Measurements from ENCODE around the gene AHNAK.
"Not testable (repeated sequence)": the region's sequence is repeated elsewhere in the genome, so short reads cannot be mapped to it uniquely, and the experiment has no call there.

The AHNAK gene

DNA sequence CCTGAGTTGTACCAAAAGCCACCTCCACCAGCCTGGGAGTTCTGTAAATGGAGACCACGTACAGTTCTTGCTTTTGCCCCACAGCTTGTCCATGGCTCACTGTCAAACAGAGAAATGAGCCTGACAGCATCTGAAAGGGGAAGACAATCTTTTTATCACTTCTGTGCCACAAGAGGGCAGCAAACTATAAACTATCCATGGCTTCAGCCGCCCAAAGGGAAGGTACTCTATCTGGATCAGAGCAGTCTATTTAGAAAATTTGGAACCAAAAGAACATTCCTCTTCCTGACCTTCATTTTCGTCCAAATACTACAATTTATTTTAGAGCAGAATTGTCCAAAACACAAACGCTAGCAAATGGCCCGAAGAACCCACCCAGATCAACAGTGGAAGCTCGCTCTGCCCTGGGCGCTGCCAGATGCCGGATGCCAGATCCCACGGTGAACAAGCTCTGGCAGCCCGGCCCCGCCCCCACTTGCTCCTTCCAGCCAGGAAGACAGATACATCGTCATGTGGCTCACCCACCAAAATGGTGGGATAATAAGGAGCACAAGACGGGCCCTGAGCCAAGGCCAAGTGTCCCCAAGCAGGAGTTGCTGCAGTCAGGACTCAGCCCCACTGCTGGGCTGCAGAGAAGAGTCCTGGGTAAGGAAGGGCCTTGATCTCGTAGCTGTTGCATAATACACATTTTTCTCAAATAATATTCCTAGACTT is 151.6 kb downstream of the AHNAK start:
- peak in 47 of 51 donors; percentile 20 to 95 (median 55) for DNase-seq

DNA sequence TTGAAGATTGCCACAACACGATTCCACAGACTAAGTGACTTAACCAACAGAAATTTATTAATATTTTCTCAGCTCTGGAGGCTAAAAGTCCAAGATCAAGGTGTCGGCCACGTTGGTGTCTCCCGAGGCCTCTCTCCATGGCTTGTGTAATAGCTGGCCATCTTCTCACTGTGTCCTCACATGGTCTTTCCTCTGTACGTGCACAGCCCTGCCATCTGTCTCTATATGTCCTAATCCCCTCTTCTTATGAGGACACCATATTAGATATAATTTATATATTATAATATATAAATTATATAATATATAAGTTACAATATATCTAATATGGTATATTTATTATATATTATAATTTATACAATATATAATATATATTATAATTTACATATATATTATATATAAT is 152.9 kb downstream of the AHNAK start:
- no peak for DNase-seq

DNA sequence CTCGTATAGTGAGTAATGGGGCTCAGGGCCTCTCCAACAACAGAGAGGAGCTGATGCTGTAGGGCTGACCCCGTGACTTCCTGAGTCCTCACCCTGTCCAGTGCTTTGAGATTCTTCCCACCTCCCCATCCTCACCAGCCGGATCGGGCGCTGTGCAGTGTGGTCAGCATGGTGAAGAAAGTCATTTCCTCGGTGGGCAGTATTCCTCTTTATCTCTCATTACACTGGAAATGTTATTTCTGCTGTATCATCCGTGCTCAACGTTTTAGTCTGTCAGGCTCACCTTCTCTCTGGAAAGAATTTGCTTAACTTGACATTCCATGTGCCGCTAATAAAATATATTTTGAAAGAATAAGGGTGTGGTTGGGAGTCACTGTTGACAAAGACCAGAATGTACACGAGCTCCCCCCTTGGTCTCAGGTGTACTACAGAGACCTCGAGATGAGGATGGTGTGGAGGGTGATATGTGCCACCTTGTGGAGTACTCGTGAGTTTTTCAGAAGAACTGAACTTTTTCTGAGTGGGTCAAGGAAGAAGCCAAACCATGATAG is 153.5 kb downstream of the AHNAK start:
- DNase-seq: no peak

DNA sequence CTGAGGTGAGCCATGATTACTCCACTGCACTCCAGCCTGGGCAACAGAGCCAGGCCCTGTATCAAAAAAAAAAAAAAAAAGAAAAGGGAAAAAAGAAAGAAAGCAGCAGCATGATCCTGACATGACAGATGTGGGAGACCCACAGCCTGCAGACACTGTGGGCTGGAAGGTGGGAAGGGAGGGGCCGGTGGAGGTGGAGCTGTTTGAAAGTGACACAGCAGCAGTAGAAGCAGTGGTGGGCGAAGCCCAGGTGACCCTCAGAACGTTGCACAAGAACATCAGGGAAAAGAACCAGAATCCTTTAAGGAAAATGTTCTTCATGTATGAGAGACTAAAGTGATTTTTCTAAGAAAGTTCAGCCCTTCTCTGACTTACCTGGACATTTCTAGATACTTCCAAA is 154.1 kb downstream of the AHNAK start:
- DNase-seq: no peak

DNA sequence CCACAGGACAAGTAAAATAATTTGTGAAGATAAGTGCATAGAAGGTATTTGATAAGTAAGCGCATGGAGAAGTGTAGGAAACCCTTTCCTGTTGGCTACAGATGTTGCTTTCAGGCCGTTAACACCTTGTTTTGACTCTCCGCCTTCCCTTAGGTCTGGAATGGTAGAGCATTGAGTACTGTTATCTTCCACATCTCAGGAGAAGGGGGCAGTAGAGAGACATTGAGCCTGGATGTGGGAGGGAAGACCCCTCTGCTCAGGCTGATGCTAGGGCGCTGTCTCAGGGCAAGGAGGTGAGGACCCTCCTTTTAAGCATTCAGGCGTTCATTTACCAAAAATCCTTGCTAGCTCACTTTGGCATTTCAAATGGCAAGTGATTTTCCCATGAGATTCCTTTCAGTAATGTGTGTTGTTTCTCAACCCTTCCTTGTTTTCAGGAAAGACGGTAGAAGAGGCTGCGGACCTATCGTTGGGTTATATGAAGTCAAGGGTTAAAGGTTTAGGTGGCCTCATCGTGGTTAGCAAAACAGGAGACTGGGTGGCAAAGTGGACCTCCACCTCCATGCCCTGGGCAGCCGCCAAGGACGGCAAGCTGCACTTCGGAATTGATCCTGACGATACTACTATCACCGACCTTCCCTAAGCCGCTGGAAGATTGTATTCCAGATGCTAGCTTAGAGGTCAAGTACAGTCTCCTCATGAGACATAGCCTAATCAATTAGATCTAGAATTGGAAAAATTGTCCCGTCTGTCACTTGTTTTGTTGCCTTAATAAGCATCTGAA is 154.8 kb downstream of the AHNAK start:
- DNase-seq: no peak

DNA sequence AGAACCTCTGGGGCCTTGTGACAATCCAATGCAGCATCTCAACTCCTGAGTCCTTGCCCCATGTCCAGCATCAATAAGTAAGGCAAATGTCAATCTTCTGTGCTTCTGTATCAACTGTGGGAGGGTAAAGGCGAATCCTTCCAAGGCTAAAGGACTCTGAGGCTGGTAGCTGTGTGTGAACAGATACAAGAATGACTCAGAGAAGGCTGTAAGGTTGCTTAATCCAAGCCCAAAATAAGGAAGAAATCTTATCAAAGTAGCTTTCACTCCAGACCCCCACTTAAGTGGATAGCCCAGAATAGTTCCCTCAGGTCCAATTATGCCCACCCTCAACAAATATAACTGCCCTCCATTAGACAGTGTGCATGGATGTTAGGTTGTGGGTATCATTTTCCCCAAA is 155.9 kb downstream of the AHNAK start:
- no peak for DNase-seq

DNA sequence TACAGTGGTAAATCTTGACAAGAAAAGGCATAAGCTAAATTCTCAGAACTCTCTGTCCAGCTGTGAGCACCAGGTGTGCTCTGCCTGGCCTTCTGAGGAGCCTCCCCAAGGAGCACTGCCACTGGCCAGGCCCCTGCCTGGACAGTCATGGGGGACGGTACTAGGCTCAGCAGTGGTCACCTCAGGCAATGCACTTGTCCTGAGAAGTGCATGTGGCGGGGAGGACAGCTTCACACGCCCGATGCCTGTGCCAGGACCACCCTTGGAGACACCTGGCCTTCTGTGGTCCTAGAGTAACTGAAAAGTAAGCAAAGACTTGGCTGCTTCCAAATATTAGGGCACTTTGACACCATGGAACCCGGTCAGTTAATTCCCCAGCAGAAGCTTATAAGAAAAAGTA is 156.4 kb downstream of the AHNAK start:
- no peak for DNase-seq

DNA sequence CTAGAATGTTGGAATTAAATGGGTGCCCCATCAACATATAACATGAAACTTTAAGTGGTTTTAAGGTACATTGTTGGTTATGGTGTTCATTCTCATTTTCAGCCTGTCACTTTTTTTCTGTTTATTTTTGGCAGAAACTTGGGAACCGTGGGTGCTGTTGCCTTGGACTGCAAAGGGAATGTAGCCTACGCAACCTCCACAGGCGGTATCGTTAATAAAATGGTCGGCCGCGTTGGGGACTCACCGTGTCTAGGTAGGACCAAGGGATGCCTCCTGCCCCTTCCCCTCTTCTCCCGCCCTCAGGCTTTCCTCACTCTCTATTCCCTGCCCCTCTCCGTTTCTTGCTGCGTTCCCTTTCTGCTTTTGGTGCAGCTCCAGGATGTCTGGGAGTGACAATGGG is 157.6 kb downstream of the AHNAK start:
- no peak for DNase-seq

DNA sequence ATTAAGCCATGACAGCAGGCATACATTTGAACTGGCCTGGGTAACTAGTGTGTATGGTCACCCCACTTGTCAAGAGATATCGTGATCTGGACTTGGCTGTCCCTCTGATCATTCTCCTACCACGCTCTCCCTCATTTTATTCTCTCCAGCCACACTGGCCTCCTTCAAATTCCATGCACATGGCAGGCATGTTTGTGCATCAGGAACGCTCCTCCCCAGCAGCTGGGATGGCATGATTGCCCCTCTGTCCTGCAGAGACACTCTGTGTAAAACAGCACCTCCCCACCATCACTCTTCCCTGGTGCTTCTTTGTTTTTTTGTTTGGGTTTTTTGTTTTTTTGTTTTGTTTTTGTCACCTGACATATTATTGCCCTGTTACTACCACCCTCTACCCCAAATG is 159.2 kb downstream of the AHNAK start:
- DNase-seq: no peak

DNA sequence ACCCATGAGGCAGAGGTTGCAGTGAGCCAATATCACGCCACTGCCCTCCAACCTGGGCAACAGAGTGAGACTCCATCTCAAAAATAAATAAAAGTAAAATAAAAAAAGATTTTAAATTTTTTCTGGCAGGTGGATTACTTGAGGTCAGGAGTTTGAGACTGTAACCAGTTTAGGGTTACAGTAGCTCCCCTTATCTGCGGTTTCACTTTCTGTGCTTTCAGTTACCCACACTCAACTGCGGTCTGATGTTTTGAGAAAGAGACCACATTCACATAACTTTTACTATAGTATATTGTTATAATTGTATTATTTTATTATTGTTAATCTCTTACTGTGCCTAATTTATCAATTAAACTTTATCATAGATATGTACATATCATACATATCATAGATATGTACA is 160.5 kb downstream of the AHNAK start:
- DNase-seq: not testable (repeated sequence)

DNA sequence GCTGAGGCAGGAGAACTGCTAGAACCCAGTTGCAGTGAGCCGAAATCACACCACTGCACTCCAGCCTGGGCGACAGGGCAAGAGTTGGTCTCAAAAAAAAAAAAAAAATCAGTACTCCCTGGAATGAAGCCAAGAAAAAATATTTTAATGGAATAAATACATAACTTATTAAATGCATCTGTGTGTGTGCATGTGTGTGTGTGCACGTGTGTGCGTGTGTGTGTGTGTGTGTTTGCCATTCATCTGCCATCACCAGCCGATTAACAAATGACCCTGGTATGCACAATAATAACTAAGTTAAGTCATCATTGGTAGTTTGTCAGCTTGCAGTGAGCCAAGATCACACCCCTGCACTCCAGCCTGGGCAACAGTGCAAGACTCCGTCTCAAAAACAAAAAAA is 162.8 kb downstream of the AHNAK start:
- DNase-seq: no peak

All from hypothalamus (tissue), 51 donors.